GM19397 (cell line): ENCODE results near the gene PAK5.

ENCODE experiments used
- ATAC-seq: cut with Tn5 transposase; IDR thresholded peaks from one replicate; pipeline ENCODE4 v1.9.1; 2021; ENCODE audit warnings: mild to moderate bottlenecking, moderate library complexity; ENCODE audit not compliant: unreplicated experiment

PAK5 gene

DNA sequence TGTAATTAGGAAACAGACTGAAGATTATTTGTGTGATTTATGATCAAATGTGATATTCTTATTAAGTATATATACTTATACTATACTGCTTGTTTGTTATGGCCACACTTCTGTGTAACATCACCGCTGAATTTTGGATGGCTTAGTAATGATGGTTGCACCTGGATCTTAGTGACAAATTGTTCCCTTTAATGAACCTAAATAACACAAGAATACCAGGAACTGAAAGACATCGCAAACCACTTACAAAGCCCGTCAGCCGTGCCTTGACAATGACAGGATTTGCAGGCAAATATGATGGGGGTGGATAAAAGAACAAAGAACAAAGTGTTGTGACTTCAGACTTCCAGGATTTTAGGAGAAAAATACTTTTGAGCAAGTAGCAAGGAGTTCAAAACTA lies 257.4 kb downstream of the PAK5 start:
- no peak for ATAC-seq

DNA sequence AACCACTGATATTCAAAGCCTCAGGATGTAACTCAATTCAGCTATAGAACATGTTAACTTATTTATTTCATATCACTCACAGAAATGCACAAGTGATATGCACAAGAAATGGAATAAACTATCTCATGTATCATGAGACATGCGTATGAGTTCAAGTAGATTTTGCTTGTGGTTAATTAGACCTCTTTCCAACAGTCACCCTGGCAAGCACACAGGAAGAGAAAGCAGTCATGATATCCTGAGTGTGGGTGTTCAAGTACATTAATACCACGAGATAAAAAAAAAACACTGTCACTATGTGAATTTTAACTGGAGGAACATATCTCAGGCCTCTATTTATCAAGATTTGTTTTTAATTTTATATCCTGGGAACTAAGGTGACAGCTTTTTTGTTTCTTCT lies 260.3 kb downstream of the PAK5 start:
- no peak for ATAC-seq

DNA sequence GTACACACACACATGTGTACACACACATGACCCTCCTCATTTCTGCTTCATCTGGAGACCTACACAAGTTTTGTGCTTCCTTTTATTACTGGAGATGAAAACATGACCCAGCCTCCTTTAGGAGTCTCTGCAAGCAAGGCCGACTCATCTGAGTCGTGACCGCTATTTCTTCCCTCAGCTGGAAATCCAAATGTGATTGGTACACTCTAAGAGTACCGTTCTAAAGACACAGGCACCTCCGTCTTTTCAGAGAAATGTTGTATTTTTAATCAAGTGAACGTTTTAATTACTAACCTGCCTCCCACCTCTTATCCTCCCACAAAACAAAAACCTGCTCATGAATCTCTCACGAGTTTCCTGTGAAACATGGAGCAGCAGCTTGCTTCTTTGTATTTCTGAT lies 261.5 kb downstream of the PAK5 start:
- no peak for ATAC-seq

DNA sequence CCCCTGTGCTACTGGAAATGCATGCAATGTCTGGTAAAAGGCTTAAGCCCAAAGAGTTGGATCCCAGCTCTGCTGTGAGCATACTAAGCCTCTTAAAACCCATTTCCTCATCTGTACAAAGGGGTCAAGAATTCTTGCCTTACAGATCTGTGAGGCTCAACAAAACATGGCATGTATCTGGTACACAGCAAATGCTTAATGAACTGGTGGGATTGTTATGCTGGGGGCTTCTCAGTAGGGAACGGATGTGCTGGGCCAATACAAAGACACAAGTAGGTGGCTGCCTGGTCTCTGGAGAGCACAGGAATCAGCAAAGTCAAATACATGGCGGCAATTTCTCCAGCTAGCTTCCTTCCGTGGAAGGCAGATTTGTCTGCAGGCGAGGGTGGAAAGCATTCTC lies 262.2 kb downstream of the PAK5 start:
- ATAC-seq, result no peak

DNA sequence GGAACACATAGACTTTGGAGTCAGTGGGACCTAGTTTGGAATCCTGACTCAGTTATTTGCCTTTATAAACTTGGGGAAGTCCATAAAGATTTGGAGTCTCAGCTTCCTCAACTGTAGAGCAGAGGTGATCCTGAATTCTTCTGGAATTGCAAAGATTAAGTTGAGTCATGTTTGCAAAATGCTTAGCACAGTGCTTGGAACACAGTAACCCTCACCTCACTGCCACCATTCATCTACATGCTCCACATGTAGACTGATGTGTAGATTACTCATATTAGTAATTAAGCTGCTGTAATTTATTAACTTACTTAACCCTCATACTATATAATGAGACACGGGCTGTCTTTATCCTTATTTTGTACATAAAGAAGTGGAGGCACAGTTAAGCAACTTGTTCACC lies 263.0 kb downstream of the PAK5 start:
- ATAC-seq, result no peak

DNA sequence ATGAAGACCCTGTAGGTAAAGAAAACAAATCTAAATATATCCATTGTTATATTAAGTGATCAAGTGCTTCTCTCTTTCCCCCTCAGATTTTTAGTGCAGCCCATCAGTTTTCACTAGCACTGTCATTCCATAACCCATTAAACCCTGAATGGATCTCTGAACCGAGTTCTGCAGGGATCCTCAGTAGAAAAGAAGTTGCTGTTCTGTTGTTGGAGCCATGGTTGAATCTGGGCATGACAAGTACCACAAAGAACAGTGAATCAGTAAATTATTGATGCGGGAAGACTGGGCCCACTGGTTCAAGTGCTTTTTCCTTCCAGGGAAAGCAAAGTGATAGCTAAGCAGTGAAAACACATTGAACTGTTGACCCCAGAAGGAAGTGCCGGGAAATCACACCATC lies 264.1 kb downstream of the PAK5 start:
- no peak for ATAC-seq

DNA sequence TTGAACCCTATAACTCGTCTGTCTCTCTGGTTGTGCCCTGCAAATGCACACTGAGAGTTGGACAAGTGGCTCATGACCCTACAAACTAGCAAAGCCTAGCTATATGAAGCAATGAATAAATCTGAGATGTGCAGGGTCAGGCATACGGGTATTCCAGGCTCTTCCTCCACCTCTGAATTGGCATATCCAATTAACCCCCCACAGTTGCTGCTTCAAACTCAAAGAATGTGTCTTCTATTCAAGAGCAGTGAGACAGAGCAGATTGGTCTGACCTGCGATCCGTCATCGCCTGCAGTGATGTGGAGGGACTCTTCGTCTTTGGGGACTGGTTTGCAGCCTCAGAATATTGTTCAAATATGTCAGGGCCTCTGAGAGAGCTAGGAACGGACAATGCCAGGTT lies 264.7 kb downstream of the PAK5 start:
- ATAC-seq, result no peak

DNA sequence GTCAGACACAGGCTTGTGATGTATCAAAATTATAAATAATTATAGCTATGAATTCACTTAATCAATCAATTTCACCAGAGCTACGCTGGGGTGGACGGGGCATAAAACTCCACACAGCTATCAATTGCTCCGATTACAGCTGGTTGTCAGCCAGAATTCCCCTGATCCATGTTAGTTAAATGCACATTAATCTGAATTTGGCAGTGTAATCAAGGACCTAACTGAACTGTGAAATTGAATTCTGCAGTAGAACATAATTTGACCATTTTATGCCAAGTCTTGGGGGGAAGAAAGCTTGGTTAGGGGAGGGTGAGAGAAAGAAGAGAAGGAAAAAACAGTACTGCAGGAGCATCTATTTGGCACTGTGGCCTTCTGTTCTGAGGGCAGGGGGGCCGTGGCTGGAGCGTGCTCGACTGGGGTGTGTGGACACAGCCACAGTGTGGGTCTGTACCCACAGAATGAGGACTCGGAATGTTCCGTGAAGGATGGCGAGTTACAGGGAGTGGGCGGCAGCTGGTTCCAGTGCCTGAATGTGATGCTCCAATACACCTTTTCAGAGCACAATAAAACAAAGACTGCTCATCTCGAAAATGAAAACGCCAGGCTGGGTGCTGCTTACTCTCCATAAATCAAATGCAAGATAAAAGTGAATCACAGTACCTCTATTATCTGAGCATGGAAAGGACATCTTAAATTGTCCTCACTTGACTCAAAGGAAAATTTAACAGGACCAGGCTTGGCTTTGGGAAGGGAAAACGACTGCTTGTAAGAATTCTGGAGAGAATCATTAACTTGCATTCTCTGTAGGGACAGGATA lies 265.3 kb downstream of the PAK5 start:
- no peak for ATAC-seq

DNA sequence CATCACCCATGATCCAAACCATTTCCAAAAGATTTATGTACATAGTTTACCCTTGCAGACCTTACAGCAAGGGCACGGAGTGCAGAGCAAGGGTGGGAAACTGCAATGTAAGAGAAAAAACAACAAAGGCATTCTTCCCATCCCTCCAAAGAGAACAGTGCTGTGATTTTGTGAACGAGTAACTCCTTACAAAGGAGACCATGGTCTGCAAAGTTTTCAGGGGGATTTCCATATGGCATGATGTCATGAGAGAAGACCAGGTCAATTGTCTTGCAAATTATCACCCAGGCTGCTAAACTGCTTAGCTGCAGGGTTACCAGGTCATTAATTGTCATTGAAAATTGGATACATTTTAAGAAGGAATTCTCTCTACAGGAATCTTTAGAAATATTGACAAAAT lies 266.2 kb downstream of the PAK5 start:
- no peak for ATAC-seq

DNA sequence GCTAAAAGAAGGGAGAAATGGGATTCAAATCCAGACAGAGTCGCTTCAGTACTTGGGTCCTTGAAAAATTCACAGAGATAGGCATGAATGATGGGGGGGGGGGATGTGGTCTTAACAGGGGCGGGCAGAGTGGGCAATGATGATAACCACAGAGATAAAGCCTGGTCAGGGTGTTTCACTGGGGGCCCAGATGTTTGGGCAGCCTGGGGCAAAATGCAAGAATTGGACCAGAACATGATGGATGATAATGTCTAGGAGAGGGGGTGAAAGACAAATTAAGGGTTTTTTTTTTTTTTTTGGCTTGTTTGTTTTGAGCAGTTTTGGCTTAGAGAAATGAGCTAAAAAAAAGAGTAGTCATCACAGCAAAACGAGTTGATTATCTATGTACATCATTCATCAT lies 267.1 kb downstream of the PAK5 start:
- ATAC-seq, result no peak

DNA sequence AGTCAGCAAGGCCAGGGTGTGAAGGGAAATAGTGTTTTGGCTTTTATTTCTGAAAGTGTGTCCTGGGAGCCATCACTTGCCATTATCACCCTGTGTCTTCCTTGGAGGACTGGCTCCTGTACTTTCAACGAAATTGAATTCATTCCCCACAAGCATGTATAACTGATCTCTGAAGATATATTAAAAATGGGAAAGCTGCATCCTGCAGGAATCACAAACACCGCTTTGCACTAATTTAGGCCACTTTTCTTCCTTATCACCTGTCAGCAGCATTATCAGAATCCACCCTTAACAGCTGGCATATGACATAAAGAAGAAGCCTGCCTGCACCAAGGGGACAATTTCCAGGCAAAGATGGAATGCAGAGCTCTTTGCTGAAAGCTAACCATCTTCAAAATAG lies 268.3 kb downstream of the PAK5 start:
- ATAC-seq, result no peak

DNA sequence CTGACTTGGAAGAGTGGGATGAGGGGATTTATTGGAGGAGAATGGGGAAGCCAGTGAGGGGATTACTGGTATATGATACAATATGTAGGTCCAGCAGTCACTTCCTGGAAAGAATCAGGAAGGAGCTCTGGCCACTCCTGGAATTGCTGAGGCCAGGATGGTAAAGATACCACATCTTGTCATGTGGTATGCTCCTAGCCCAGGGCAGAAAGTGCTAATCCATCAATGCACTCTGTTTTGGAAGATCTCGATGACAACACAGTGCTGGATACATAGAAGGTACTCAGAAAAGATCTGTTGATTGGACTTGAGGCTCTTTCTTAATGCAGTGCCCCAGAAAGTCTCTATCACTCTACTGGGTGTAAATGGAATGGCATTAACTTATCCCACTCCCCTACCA lies 271.9 kb downstream of the PAK5 start:
- ATAC-seq, result no peak

DNA sequence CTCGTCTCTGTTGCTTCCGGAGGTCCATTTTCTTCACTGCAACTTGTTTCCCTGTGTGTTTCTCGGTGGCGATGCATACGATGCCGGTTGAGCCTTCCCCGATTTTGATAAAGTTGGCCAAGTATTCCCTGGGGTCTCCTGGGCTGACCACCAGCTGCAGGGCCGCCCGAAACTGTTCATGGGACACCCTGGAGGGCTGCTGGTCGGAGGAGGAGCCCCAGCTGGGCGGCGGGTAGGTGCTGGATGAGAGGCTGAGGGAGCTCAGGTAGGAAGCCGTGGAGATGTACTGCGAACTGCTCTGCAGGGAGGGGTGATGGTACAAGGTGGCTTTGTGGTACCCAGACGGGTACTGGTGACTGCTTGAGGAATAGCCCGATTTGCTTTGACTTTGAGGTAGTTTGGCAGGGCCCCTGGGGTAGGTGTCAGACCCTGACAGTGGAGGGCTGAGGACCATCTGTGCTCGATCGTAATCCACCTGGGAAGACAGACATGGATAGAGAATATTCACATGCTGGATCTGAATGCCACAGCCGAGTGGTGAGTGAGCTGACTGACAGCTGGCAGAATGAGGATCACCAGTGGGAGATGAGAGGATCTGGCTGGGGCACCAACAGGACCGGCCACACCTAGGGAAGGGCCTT lies 272.8 kb downstream of the PAK5 start:
- ATAC-seq, result no peak

DNA sequence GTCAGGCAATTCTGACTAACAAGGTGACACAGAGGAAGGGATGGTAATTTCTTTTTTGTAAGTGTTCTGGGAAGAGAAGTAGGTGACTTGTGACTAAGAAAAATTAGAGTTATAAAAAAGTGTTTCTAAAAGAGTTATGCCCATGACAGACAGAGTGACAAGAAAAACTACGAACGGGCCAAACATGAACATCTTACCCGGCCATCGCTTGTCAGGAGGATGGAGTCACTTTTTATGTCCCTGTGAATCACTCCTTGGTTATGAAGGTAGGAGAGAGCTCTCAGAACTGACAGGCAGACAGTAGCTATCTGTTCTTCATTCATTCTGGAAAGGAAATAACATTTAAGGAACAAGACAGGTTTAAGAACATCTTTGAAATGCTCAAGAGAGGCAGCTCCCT lies 281.5 kb downstream of the PAK5 start:
- ATAC-seq, result no peak

DNA sequence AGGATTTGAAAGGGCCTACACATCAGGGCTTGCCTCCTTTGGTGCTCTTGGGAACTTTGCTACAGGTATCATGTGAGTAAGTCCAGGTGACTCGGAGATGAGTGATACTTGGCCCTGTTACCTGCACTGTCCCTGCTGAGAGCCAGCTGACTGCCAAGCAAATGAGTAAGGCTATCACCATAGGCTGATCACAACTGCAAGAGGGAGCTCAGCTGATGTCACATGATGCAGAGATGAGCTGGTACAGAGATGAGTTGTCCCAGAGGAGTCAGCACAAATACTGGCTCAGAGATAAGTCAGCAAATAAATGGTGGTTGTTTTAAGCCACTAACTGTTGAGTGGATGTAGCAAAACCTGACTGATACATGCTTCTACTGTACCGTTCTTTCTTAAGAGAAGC lies 283.1 kb downstream of the PAK5 start:
- ATAC-seq, result no peak

DNA sequence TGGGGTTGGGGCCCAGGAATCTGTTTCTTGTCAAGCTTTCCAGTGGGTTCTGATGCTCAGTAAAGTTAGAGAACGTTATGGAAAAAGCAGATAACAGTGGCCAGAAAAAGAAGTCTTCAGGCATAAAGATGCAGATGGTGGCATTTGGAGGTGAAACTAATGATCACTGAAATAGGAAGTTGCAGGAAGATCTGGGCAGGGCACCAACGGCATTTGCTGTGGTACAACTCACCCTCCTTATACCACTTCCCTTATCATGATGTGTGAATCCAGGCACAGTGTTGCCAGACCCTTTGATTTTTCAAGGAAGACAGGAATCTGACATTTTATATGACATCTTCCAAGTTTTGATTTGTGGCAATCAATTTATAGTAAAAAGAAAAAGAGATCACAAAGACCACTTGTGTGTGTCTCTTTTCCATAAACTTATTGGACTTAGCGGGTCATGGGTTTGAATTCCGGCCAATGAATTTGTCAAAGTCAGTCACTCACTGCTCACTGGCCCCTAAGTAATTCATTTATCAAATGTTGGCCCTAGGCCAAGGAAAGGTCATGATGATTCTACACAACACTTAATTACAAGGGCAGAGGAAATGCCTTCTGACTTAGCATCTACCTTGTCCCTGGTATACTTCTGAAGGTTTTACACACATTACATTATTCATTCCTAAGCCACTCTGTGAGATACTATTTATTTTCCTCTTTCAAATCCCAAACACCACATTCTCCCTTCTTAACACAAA lies 286.9 kb downstream of the PAK5 start:
- ATAC-seq, result no peak

DNA sequence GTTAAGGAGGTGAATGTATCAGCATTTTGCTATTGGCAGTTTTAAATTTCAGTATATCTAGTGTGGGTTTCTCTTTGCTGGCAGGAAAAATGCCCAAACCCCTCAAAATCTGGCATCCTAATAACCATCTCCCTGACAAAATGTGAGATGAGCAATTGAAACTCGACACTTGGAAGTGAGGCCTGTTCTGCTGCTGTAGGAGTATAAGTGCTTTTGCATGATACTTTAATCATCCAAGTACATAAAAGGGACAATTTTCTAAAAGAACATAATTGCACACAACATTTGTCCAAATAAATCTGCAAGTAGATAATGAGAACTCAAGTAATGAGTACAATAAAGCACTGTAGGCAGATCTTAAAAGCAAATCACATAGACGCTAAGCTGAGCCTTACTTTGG lies 288.0 kb downstream of the PAK5 start:
- ATAC-seq, result no peak

DNA sequence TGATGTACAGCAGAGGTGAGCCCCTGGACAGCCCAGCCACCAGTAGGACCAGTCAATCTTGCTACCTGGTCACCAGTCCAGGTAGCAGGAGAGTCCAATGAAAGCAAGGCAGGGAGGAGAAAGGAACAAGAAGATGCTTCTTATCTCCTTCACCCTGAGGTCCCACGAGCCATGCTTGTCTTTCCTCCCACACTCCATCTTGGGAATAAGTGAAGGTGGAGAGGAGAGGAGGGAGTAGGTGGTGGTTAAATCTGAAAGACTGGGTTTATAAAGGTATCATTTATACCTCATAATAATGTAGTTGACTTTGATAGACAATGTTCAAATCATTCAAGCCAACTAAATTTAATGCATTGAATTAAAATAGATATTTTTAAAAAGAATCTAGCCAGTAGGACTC lies 288.6 kb downstream of the PAK5 start:
- no peak for ATAC-seq

DNA sequence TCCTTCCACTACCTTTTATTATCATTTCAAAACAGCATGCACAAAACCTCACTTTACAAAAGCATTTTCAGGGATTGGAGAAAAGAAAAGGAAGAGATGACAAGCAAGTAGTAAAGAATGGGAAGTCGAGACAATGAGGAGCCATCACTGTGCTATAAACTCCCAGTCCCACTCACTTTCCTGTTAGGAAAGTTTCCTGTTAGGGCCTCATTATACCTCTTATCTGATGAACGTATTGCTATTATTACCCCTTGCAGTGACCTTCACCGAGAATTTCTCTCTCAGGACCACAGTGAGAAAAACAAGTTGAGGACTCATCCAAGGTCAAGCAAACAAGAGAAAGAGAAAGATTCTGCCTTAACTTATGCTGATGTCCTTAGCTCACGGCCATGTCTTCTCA lies 295.7 kb downstream of the PAK5 start:
- no peak for ATAC-seq

DNA sequence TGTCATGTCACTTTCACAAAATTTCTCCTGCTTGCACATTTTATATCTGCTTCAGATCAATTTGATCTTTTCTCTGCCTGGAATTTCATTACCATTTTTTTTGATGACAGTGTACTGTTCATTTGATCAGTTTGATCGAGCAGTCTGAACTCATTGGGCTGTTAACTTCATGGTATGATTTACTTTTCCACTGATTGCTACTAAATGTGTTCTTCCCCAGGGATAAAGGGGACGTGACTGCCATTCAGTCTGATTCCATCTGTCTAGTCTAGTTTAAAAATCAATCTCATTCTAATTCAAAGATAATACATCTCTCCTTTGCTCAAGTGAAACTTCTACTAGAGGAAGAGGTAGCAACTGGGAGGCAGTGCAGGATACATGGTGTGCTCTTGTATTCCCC lies 303.4 kb downstream of the PAK5 start:
- no peak for ATAC-seq

DNA sequence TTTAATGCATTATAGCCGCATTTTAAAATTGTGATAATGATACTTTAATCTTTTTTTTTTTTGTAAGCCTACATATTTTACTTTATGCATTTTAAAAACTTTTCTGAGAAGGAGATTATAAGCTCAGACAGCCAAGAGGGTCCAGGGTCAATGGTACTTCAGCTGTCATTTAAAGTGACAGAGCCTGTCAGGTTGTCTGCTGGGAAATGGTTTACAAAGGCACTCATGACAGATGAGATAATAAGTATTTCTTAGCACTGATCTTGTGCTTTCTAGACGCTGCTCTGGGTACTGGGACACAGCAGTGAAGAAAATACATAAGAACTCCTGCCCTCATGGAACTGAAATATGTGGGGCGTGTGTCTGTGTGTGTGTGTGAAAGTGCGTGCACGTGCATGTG lies 304.9 kb downstream of the PAK5 start:
- ATAC-seq, result no peak
